Measurements from ENCODE around the gene WSCD2. TPM values are rescaled to one million over a fixed set of nuclear protein-coding genes. Genes with fewer than 3 reads are reported as not detected.

Gene WSCD2
- total RNA-seq, 1 experiment from 2014 or later = 1.8 TPM

- no peak for DNase-seq
- Histone ChIP-seq H3K27me3 (ENCODE audit: control insufficient read depth, insufficient read depth, low read length) (no peaks in the 10 kb centered on the region; the same call in 1 of the 2 replicates), H3K36me3 (replicated peaks; ENCODE audit: control insufficient read depth, insufficient read depth, low read length) (no peaks in the 10 kb centered on the region), H3K4me3 (ENCODE audit: insufficient read depth, low read depth, low read length) (no peak overlapping the region)
These were observed 67.2 kb downstream of the WSCD2 start for GRCh38 chr12:108196319-108196718.

GRCh38 chr12:108196921-108197320 is 67.8 kb downstream of the WSCD2 start:
- Histone ChIP-seq H3K36me3 (replicated peaks; ENCODE audit: control insufficient read depth, insufficient read depth, low read length) (no peaks in the 10 kb centered on the region), H3K4me3 (ENCODE audit: insufficient read depth, low read depth, low read length) (no peak overlapping the region), H3K27me3 (ENCODE audit: control insufficient read depth, insufficient read depth, low read length) (no peaks in the 10 kb centered on the region; the same call in 1 of the 2 replicates)
- DNase-seq = no peak

DNA sequence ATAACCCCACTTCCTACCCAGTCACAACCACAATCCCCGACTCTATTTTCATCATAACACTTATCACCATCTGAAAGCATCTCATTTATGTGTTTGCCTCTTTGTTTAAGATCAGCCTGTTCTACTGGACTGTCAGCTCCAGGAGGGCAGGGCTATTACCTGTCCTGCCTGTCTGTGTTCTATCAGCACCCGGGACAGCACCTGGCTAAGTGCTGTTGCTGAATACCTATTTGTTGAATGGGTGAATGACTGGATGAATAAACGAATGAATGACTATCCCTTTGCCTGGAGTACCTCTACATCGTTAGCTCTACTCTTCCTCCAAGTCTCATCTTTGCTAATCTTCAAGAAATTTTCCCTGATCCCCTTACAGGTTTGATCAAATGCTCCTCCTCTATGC is 69.0 kb downstream of the WSCD2 start:
- Histone ChIP-seq H3K4me3 (ENCODE audit: insufficient read depth, low read depth, low read length) (no peak overlapping the region), H3K27me3 (ENCODE audit: control insufficient read depth, insufficient read depth, low read length) (no peaks in the 10 kb centered on the region), H3K36me3 (replicated peaks; ENCODE audit: control insufficient read depth, insufficient read depth, low read length) (no peaks in the 10 kb centered on the region)
- peak; percentile 55 for DNase-seq

DNA sequence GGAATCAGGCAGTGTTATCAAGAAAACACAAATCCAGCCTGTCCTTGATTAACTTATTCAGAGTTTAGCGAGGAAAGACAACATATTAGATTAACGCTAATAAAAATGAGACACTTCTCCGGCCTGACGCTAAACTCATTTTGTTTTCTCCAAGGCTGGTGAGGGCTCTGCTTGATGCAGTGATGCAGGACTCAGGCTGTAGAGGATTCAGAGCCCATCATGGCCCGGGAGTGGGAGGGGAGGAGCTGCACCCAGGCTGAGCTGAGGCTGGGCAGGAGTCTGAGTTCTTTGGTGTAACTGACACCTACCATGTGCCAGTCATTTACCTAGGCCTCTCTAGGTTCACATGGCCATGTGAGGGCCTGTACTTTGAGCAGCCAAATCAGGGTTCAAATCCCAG is 70.0 kb downstream of the WSCD2 start:
- H3K36me3 ChIP-seq (replicated peaks; ENCODE audit: control insufficient read depth, insufficient read depth, low read length) = no peaks in the 10 kb centered on the region
- H3K27me3 ChIP-seq (ENCODE audit: control insufficient read depth, insufficient read depth, low read length) = no peaks in the 10 kb centered on the region
- DNase-seq = no peak
- H3K4me3 ChIP-seq (ENCODE audit: insufficient read depth, low read depth, low read length) = no peak overlapping the region

GRCh38 chr12:108201808-108202207 is 72.7 kb downstream of the WSCD2 start:
- DNase-seq = no peak
- no peaks in the 10 kb centered on the region for H3K36me3 ChIP-seq (replicated peaks; ENCODE audit: control insufficient read depth, insufficient read depth, low read length)

DNA sequence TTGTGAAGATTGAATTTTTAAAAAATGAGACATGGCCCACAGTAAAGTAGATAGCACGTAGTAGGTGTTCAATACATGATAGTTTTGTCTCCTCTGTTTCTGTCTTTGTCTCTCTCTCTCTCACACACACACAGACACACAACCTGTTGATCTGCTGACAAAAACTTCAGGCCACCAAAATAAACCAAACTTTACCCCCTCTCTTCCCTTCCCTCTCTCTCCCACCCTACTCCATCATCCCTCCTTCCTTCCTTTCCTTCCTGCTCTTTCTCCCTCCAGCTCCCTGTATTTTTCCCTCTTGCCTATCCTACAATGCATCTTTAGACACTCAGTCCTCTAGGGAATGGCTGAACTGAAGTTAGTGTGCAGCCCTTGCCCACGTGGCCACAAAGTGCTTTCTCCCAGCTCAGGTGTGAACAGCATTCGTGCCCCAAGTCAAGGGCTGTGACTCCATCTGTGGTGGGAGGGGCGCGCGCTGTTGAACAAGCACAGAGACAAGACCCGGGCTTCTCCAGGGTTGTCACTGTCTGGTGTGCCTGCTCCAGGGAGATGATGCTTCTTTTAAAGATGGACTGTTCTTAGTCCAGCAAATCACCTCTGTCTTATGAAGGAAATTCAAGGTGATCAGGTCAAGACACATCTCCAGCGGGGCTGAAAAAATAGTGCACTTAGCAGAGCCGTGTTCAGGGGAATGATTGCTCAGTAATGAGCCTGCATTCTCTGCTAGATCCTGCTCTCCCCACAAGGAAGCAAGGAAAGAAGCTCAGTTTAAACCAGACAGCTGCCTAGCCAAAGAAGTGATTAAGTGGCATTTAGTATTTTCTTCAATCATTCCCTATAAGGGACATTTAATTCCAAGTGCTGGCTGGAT is 75.3 kb downstream of the WSCD2 start:
- no peak for DNase-seq
- no peaks in the 10 kb centered on the region for H3K27me3 ChIP-seq (ENCODE audit: control insufficient read depth, insufficient read depth, low read length)
- H3K4me3 ChIP-seq (ENCODE audit: insufficient read depth, low read depth, low read length) = no peak overlapping the region
- no peaks in the 10 kb centered on the region for H3K36me3 ChIP-seq (replicated peaks; ENCODE audit: control insufficient read depth, insufficient read depth, low read length)

More at GRCh38 chr12:108201808-108202207, 72.7 kb downstream of the WSCD2 start:
- Histone ChIP-seq H3K4me3 (ENCODE audit: insufficient read depth, low read depth, low read length) (no peak overlapping the region), H3K27me3 (ENCODE audit: control insufficient read depth, insufficient read depth, low read length) (no peaks in the 10 kb centered on the region)

GRCh38 chr12:108205864-108206263 is 76.8 kb downstream of the WSCD2 start:
- H3K4me3 ChIP-seq (ENCODE audit: insufficient read depth, low read depth, low read length) = no peak overlapping the region
- no peaks in the 10 kb centered on the region for H3K36me3 ChIP-seq (replicated peaks; ENCODE audit: control insufficient read depth, insufficient read depth, low read length)
- no peaks in the 10 kb centered on the region for H3K27me3 ChIP-seq (ENCODE audit: control insufficient read depth, insufficient read depth, low read length)
- no peak for DNase-seq

- H3K27me3 ChIP-seq (ENCODE audit: control insufficient read depth, insufficient read depth, low read length) = no peaks in the 10 kb centered on the region
- H3K4me3 ChIP-seq (ENCODE audit: insufficient read depth, low read depth, low read length) = no peak overlapping the region
- no peaks in the 10 kb centered on the region for H3K36me3 ChIP-seq (replicated peaks; ENCODE audit: control insufficient read depth, insufficient read depth, low read length)
These were observed 79.0 kb downstream of the WSCD2 start for GRCh38 chr12:108207791-108208730.

DNA sequence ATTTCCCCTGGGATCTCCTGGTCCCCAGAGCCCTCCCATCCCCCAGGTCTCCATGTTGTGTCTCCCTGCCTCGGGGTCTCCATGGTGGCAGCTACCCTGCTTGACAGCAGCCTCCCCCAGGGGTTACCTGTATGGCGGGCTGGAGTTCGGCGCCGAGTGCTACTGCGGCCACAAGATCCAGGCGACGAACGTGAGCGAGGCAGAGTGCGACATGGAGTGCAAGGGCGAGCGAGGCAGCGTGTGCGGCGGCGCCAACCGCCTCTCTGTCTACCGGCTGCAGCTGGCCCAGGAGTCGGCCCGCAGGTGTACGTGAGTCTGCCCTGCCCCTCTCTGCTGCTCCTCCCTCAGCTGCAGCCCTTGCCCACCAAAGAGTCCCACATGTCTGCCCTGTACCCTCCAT is 80.9 kb downstream of the WSCD2 start:
- no peak overlapping the region for H3K4me3 ChIP-seq (ENCODE audit: insufficient read depth, low read depth, low read length)
- H3K36me3 ChIP-seq (replicated peaks; ENCODE audit: control insufficient read depth, insufficient read depth, low read length) = no peaks in the 10 kb centered on the region
- H3K27me3 ChIP-seq (ENCODE audit: control insufficient read depth, insufficient read depth, low read length) = no peaks in the 10 kb centered on the region
- DNase-seq = no peak

More at GRCh38 chr12:108207791-108208730, 79.0 kb downstream of the WSCD2 start:
- no peak for DNase-seq

DNA sequence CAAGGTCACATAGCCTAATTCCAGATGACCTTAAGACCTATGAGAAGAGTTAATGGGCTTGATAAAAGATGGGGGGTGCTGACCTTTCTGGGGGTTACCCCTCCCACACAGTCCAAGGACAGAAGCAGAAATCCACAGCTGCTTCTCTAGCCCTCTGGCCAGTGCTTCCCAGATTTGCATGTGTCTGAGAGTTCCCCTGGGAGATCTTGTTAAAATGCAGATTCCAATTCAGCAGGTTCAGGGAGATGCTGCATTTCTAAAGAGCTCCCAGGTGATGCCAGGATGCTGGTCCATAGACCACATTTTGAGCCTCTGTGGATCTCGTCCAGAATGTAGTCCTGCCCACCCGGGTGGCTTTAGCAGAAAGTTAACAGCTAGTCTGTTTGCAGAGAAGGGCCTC is 82.1 kb downstream of the WSCD2 start:
- DNase-seq = peak; percentile 68
- no peaks in the 10 kb centered on the region for H3K27me3 ChIP-seq (ENCODE audit: control insufficient read depth, insufficient read depth, low read length)

GRCh38 chr12:108213871-108214445 is 84.9 kb downstream of the WSCD2 start:
- H3K4me3 ChIP-seq (ENCODE audit: insufficient read depth, low read depth, low read length) = no peak overlapping the region
- DNase-seq = no peak
- no peaks in the 10 kb centered on the region for H3K27me3 ChIP-seq (ENCODE audit: control insufficient read depth, insufficient read depth, low read length)
- H3K36me3 ChIP-seq (replicated peaks; ENCODE audit: control insufficient read depth, insufficient read depth, low read length) = no peaks in the 10 kb centered on the region

More for the DNA sequence above, 82.1 kb downstream of the WSCD2 start:
- Histone ChIP-seq H3K36me3 (replicated peaks; ENCODE audit: control insufficient read depth, insufficient read depth, low read length) (no peaks in the 10 kb centered on the region), H3K4me3 (ENCODE audit: insufficient read depth, low read depth, low read length) (no peak overlapping the region)

- Histone ChIP-seq H3K4me3 (ENCODE audit: insufficient read depth, low read depth, low read length) (no peak overlapping the region), H3K36me3 (replicated peaks; ENCODE audit: control insufficient read depth, insufficient read depth, low read length) (no peaks in the 10 kb centered on the region), H3K27me3 (ENCODE audit: control insufficient read depth, insufficient read depth, low read length) (no peaks in the 10 kb centered on the region)
- DNase-seq = peak; percentile 79
These were observed 85.4 kb downstream of the WSCD2 start for GRCh38 chr12:108214486-108214885.

DNA sequence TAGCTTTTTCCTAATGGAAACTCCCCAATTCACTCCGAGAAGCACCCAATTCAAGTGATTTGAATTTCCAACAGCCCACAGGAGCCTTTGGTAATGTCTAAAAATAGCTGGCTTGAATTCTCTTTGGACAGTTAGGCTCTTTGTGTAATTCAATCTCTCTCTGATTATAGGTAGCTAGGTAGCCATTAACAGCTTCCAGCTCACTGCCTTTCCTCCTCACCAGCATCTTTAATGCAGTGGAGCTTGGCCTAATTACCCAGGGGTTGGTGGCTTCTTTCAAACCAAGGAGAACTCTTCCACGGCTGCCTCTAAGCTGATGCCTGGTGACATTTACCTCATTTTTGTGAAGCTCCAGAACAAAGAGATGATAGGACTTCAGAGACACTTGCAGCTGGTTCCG is 86.4 kb downstream of the WSCD2 start:
- no peaks in the 10 kb centered on the region for H3K27me3 ChIP-seq (ENCODE audit: control insufficient read depth, insufficient read depth, low read length)
- DNase-seq = no peak

GRCh38 chr12:108218921-108219320 is 89.8 kb downstream of the WSCD2 start:
- no peak for DNase-seq

More for the DNA sequence above, 86.4 kb downstream of the WSCD2 start:
- Histone ChIP-seq H3K4me3 (ENCODE audit: insufficient read depth, low read depth, low read length) (no peak overlapping the region), H3K36me3 (replicated peaks; ENCODE audit: control insufficient read depth, insufficient read depth, low read length) (no peaks in the 10 kb centered on the region)

More at GRCh38 chr12:108218921-108219320, 89.8 kb downstream of the WSCD2 start:
- H3K4me3 ChIP-seq (ENCODE audit: insufficient read depth, low read depth, low read length) = no peak overlapping the region
- no peaks in the 10 kb centered on the region for H3K36me3 ChIP-seq (replicated peaks; ENCODE audit: control insufficient read depth, insufficient read depth, low read length)
- no peaks in the 10 kb centered on the region for H3K27me3 ChIP-seq (ENCODE audit: control insufficient read depth, insufficient read depth, low read length)

All from H7 (cell line).